A549 treated with AZD2906 at 1 μM for 4 hours (cell line): ENCODE data around the gene MME. TPM values are rescaled to one million over a fixed set of nuclear protein-coding genes. Genes with fewer than 3 reads are reported as not detected.

Experiments used
- total RNA-seq: library from RNA; stranded (reverse); fragments of 200-300 nt; extraction: Qiagen RNA extraction; gene quantifications from 5 replicates; pipeline ENCODE4 v1.2.3, GENCODE V29; 2022

MME gene
- 0.12 TPM in 1 of 5 replicates, not detected in the others for total RNA-seq

GRCh38 chr3:155079746-155080487, at the start of gene MME:
Gene MME, plus strand, starts transcription at chr3:155080319. Its CDS starts 3,849 bp downstream, at chr3:155084168.

Other genes with a start within 250 kb of the MME start
- not detected in 5 replicates for gene STRIT1, start 213.4 kb downstream of the MME start, total RNA-seq